Measurements from ENCODE around the gene SMARCB1.

SMARCB1 gene

GRCh38 chr22:23781511-23782183 lies 5.1 kb upstream of the SMARCB1 start:
- no peaks in the 10 kb centered on the region for H3K9me3 ChIP-seq (ENCODE audit: insufficient read depth, low read length)
- H3K36me3 ChIP-seq (ENCODE audit: low read length) = no peaks in the 10 kb centered on the region
- no peaks in the 10 kb centered on the region for H3K79me2 ChIP-seq (ENCODE audit: insufficient read depth, low read length)
- H3K9me2 ChIP-seq (replicated peaks; ENCODE audit: insufficient read depth, low read length) = no peaks in the 10 kb centered on the region
- no peak overlapping the region for H3K9ac ChIP-seq (ENCODE audit: low read length)
- no peaks in the 10 kb centered on the region for H3K27me3 ChIP-seq (ENCODE audit: low read length)
- H3K4me3 ChIP-seq (ENCODE audit: insufficient read depth, low read length, poor library complexity, severe bottlenecking) = no peak overlapping the region
- H4K20me1 ChIP-seq (ENCODE audit: low read depth, low read length) = no peaks in the 10 kb centered on the region
- no peak overlapping the region for H3K4me2 ChIP-seq (ENCODE audit: low read depth, low read length, poor library complexity, severe bottlenecking)
- H3K27ac ChIP-seq (ENCODE audit: low read depth, low read length) = no peak overlapping the region
- no peak overlapping the region for H2AFZ ChIP-seq (ENCODE audit: low read depth, low read length, severe bottlenecking)
- no peaks in the 10 kb centered on the region; the same call in 1 of the 2 replicates for H3F3A ChIP-seq (ENCODE audit: insufficient read depth)
- TF ChIP-seq, protein P1, sequence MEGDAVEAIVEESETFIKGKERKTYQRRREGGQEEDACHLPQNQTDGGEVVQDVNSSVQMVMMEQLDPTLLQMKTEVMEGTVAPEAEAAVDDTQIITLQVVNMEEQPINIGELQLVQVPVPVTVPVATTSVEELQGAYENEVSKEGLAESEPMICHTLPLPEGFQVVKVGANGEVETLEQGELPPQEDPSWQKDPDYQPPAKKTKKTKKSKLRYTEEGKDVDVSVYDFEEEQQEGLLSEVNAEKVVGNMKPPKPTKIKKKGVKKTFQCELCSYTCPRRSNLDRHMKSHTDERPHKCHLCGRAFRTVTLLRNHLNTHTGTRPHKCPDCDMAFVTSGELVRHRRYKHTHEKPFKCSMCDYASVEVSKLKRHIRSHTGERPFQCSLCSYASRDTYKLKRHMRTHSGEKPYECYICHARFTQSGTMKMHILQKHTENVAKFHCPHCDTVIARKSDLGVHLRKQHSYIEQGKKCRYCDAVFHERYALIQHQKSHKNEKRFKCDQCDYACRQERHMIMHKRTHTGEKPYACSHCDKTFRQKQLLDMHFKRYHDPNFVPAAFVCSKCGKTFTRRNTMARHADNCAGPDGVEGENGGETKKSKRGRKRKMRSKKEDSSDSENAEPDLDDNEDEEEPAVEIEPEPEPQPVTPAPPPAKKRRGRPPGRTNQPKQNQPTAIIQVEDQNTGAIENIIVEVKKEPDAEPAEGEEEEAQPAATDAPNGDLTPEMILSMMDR (IDR thresholded peaks at IDR 0.05; ENCODE audit: insufficient read depth, low read length, poor library complexity, severe bottlenecking) = no peak
- TF ChIP-seq EZH2phosphoT487 (conservative IDR thresholded peaks at IDR 0.05; ENCODE audit: low read length) = no peak

- TF ChIP-seq EZH2phosphoT487 (conservative IDR thresholded peaks at IDR 0.05; ENCODE audit: low read length) = no peak
- TF ChIP-seq, protein P1 (IDR thresholded peaks at IDR 0.05; ENCODE audit: insufficient read depth, low read length, poor library complexity, severe bottlenecking) = no peak
- H2AFZ ChIP-seq (ENCODE audit: low read depth, low read length, severe bottlenecking) = no peak overlapping the region
- H4K20me1 ChIP-seq (ENCODE audit: low read depth, low read length) = no peaks in the 10 kb centered on the region
- H3K9me2 ChIP-seq (replicated peaks; ENCODE audit: insufficient read depth, low read length) = no peaks in the 10 kb centered on the region
- H3K4me2 ChIP-seq (ENCODE audit: low read depth, low read length, poor library complexity, severe bottlenecking) = no peak overlapping the region
- no peak overlapping the region for H3K4me3 ChIP-seq (ENCODE audit: insufficient read depth, low read length, poor library complexity, severe bottlenecking)
- H3K27me3 ChIP-seq (ENCODE audit: low read length) = no peaks in the 10 kb centered on the region
- no peak overlapping the region for H3K9ac ChIP-seq (ENCODE audit: low read length)
- H3K27ac ChIP-seq (ENCODE audit: low read depth, low read length) = no peak overlapping the region
- H3K9me3 ChIP-seq (ENCODE audit: insufficient read depth, low read length) = no peaks in the 10 kb centered on the region
- H3F3A ChIP-seq (ENCODE audit: insufficient read depth) = no peaks in the 10 kb centered on the region; the same call in 1 of the 2 replicates
- H3K79me2 ChIP-seq (ENCODE audit: insufficient read depth, low read length) = peaks cover under 1% of the 10 kb centered on the region; the same call in 1 of the 2 replicates
- no peaks in the 10 kb centered on the region for H3K36me3 ChIP-seq (ENCODE audit: low read length)
Measured at GRCh38 chr22:23782252-23782651, 4.5 kb upstream of the SMARCB1 start.

DNA sequence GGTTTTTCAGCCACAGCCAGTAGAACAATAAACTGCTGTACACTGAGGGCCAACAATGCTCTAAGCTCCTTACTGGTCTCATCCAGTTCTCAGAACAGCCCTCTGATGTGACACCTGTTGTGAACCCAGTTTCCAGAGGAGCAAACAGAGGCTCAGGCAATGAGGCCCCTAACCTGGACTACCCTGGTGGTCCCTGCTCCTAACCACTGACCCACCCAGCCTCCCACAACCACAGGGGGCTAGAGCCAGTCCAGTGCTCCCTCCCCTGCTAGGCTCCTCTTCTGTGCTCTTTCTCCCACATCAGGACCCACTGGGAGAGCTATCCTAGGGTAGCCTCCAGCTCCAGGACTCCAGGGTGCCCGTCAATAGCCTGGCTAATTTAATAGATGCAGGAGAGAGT lies 4.1 kb upstream of the SMARCB1 start:
- H3K27me3 ChIP-seq (ENCODE audit: low read length) = no peaks in the 10 kb centered on the region
- no peak overlapping the region for H3K27ac ChIP-seq (ENCODE audit: low read depth, low read length)
- no peak overlapping the region for H3K4me3 ChIP-seq (ENCODE audit: insufficient read depth, low read length, poor library complexity, severe bottlenecking)
- no peak overlapping the region for H3K4me2 ChIP-seq (ENCODE audit: low read depth, low read length, poor library complexity, severe bottlenecking)
- no peak for TF ChIP-seq EZH2phosphoT487 (conservative IDR thresholded peaks at IDR 0.05; ENCODE audit: low read length)
- TF ChIP-seq, protein P1 (IDR thresholded peaks at IDR 0.05; ENCODE audit: insufficient read depth, low read length, poor library complexity, severe bottlenecking) = no peak
- H3K9me2 ChIP-seq (replicated peaks; ENCODE audit: insufficient read depth, low read length) = no peaks in the 10 kb centered on the region
- H4K20me1 ChIP-seq (ENCODE audit: low read depth, low read length) = no peaks in the 10 kb centered on the region
- H2AFZ ChIP-seq (ENCODE audit: low read depth, low read length, severe bottlenecking) = no peak overlapping the region
- no peaks in the 10 kb centered on the region for H3K36me3 ChIP-seq (ENCODE audit: low read length)
- H3K9me3 ChIP-seq (ENCODE audit: insufficient read depth, low read length) = no peaks in the 10 kb centered on the region
- peaks cover 5% of the 10 kb centered on the region for H3K79me2 ChIP-seq (ENCODE audit: insufficient read depth, low read length)
- no peaks in the 10 kb centered on the region; the same call in 1 of the 2 replicates for H3F3A ChIP-seq (ENCODE audit: insufficient read depth)
- no peak overlapping the region for H3K9ac ChIP-seq (ENCODE audit: low read length)

Data from SU-DHL-6 (cell line).